ENCODE data around the gene HIF1A. TPM values are rescaled to one million over a fixed set of nuclear protein-coding genes. Genes with fewer than 3 reads are reported as not detected.
A peak's percentile ranks its signal among the peaks of the same experiment; 100 is the strongest.

HIF1A gene
- total and polyA plus RNA-seq, 2 donors (not counting 3 experiments of a cell fraction or from before 2014, with no cell fraction given): 58.3 to 179 TPM

- Histone ChIP-seq H3K27me3 (ENCODE audit: control insufficient read depth in 2 of 2, insufficient read depth in 2 of 2, low read length in 2 of 2) (no peaks in the 10 kb centered on the region), H3K36me3 (ENCODE audit: control insufficient read depth in 2 of 2, extremely low read depth in 1 of 2, insufficient read depth in 2 of 2, low read length in 2 of 2) (no peaks in the 10 kb centered on the region), H3K9me1 (replicated peaks; ENCODE audit: control insufficient read depth, extremely low read depth, insufficient read depth, low read length) (no peaks in the 10 kb centered on the region), H3K4me3 (replicated peaks in 1 of 3; ENCODE audit: insufficient read depth in 1 of 3, low read depth in 1 of 3, low read length in 3 of 3) (no peak overlapping the region), H3K79me2 (ENCODE audit: control insufficient read depth, insufficient read depth, low read length) (peaks cover 98% of the 10 kb centered on the region), H4K20me1 (replicated peaks; ENCODE audit: control insufficient read depth, extremely low read depth, insufficient read depth, low read length) (peaks cover 36% of the 10 kb centered on the region), H3K9me3 (replicated peaks; ENCODE audit: control insufficient read depth, insufficient read depth, low read length) (no peaks in the 10 kb centered on the region), H2AFZ (ENCODE audit: low read depth, low read length) (no peak overlapping the region), H3K4me1 (ENCODE audit: control insufficient read depth, extremely low read depth, insufficient read depth, low read length) (peaks cover 39% of the 10 kb centered on the region), H3K27ac (ENCODE audit: insufficient read depth, low read depth, low read length) (no peak overlapping the region), H3K9ac (replicated peaks; ENCODE audit: extremely low read depth, insufficient read depth, low read length) (no peak overlapping the region), H3K4me2 (ENCODE audit: insufficient read depth, low read length) (peak overlapping the region; percentile 100)
- POLR2A ChIA-PET: interaction anchor here (0.6 kb wide), 1 partner anchor 1883 kb away, joined by 4 read pairs; no protein-coding TSS in a partner anchor
- BruUV-seq (replicated peaks): no TSS peak
- CTCF ChIA-PET: interaction anchor here (1.3 to 2.1 kb wide), 2 partner anchors 15 to 91 kb away, joined by 5 read pairs; no protein-coding TSS in a partner anchor
- intact Hi-C loops (cut with micrococcal nuclease): no loop called here
- TF ChIP-seq MAX (IDR thresholded peaks at IDR 0.05; ENCODE audit: insufficient read depth, insufficient read length): no peak
- no peak for TF ChIP-seq POLR2A (IDR thresholded peaks at IDR 0.05; ENCODE audit: low read depth, low read length)
- peak; percentile 6 for TF ChIP-seq FOS (IDR thresholded peaks at IDR 0.05; ENCODE audit: borderline replicate concordance, insufficient read depth, low read length)
- no peak for TF ChIP-seq MYC (IDR thresholded peaks at IDR 0.05; ENCODE audit: low read depth, low read length)
- TF ChIP-seq CTCF (IDR thresholded peaks at IDR 0.05; ENCODE audit: extremely low read depth in 1 of 2, insufficient read depth in 1 of 2, low read depth in 1 of 2, low read length in 2 of 2): no peak
- no peak for TF ChIP-seq EZH2 (IDR thresholded peaks at IDR 0.05; ENCODE audit: borderline replicate concordance, low read depth, low read length, severe bottlenecking)
- FAIRE-seq: no peak
- DNase-seq (ENCODE audit: low read depth, low spot score): peak; percentile 28
- dilution Hi-C loops (cut with MboI; ENCODE audit: extremely low pct_ligation_motif_present, low sequenced_read_pairs): no loop called here
Observed at GRCh38 chr14:61700104-61700886, 5.0 kb downstream of the HIF1A start.
